KMS-11 (cell line): ENCODE results near the gene OR2B2.

Source experiments
- H2AFZ ChIP-seq: fragments of 200-600 bp; sonication (generic); 2 replicates; pipeline ENCODE4 v1.6.1; 2016; ENCODE audit warnings: antibody characterized with exemption, mixed run types, low read depth
- H3K27ac ChIP-seq: fragments of 200-600 bp; sonication (generic); 2 replicates; pipeline ENCODE4 v1.6.1; 2016; ENCODE audit warnings: mild to moderate bottlenecking, mixed run types
- H3K27me3 ChIP-seq: fragments of 200-600 bp; sonication (generic); 2 replicates; pipeline ENCODE4 v1.6.1; 2017; ENCODE audit warnings: mild to moderate bottlenecking, low read depth, mixed run types, moderate library complexity; ENCODE audit not compliant: insufficient read depth
- H3K36me3 ChIP-seq: fragments of 200-600 bp; sonication (generic); 2 replicates; pipeline ENCODE4 v1.6.1; 2017; ENCODE audit warnings: mild to moderate bottlenecking, mixed run types; ENCODE audit not compliant: insufficient read depth
- H3K4me1 ChIP-seq: fragments of 200-600 bp; sonication (generic); 2 replicates; pipeline ENCODE4 v1.6.1; 2016; ENCODE audit warnings: mild to moderate bottlenecking, low read depth, mixed run types; ENCODE audit not compliant: poor library complexity, severe bottlenecking
- H3K4me2 ChIP-seq: fragments of 200-600 bp; sonication (generic); 2 replicates; pipeline ENCODE4 v1.7.0; 2016; ENCODE audit warnings: mild to moderate bottlenecking, mixed run types
- H3K4me3 ChIP-seq: fragments of 200-600 bp; sonication (generic); IDR thresholded peaks from 2 replicates; pipeline ENCODE4 v1.6.1; 2017; ENCODE audit warnings: low read depth, low read length, mixed read lengths; ENCODE audit not compliant: insufficient read depth
- H3K79me2 ChIP-seq: fragments of 200-600 bp; sonication (generic); 2 replicates; pipeline ENCODE4 v1.6.1; 2016; ENCODE audit warnings: low read depth, mixed run types; ENCODE audit not compliant: insufficient read depth
- H3K9ac ChIP-seq: fragments of 200-600 bp; sonication (generic); 2 replicates; pipeline ENCODE4 v1.6.1; 2016; ENCODE audit warnings: mild to moderate bottlenecking, mixed run types
- H4K20me1 ChIP-seq: fragments of 200-600 bp; sonication (generic); 2 replicates; pipeline ENCODE4 v1.6.1; 2016; ENCODE audit warnings: mild to moderate bottlenecking, mixed run types; ENCODE audit not compliant: insufficient read depth
- CTCF ChIP-seq: fragments of 200-600 bp; sonication (generic); conservative IDR thresholded peaks from 2 replicates; pipeline ENCODE4 v1.6.1; 2017; ENCODE audit warnings: low read depth, mild to moderate bottlenecking, antibody characterized with exemption, low read length, moderate library complexity, mixed read lengths

The OR2B2 gene

GRCh38 chr6:27894839-27895762, 17.1 kb downstream of the OR2B2 start:
- Histone ChIP-seq H3K27ac (peak overlapping the region; percentile 98), H3K9ac (peak overlapping the region; percentile 99), H2AFZ (no peak overlapping the region), H3K79me2 (peaks cover 73% of the 10 kb centered on the region), H3K36me3 (no peaks in the 10 kb centered on the region), H3K4me1 (peaks cover 26% of the 10 kb centered on the region), H3K27me3 (no peaks in the 10 kb centered on the region), H4K20me1 (peaks cover 3% of the 10 kb centered on the region; the same call in 1 of the 2 replicates), H3K4me2 (peak overlapping the region; percentile 69), H3K4me3 (no peak overlapping the region)
- peak; percentile 83 for TF ChIP-seq CTCF

GRCh38 chr6:27893836-27894807, 18.1 kb downstream of the OR2B2 start:
- no peak overlapping the region for H2AFZ ChIP-seq
- peaks cover 28% of the 10 kb centered on the region for H3K4me1 ChIP-seq
- peak overlapping the region; percentile 69 for H3K4me2 ChIP-seq
- peak overlapping the region; percentile 99 for H3K9ac ChIP-seq
- no peak for TF ChIP-seq CTCF
- H3K27me3 ChIP-seq = no peaks in the 10 kb centered on the region
- H4K20me1 ChIP-seq = peaks cover 3% of the 10 kb centered on the region; the same call in 1 of the 2 replicates
- H3K36me3 ChIP-seq = no peaks in the 10 kb centered on the region
- H3K4me3 ChIP-seq = no peak overlapping the region
- peak overlapping the region; percentile 98 for H3K27ac ChIP-seq
- peaks cover 76% of the 10 kb centered on the region for H3K79me2 ChIP-seq

- no peak for TF ChIP-seq CTCF
- Histone ChIP-seq H3K79me2 (peaks cover 74% of the 10 kb centered on the region), H3K9ac (peak overlapping the region; percentile 99), H3K4me1 (peaks cover 36% of the 10 kb centered on the region), H4K20me1 (peaks cover 3% of the 10 kb centered on the region; the same call in 1 of the 2 replicates), H3K4me2 (peak overlapping the region; percentile 98; the same call in 1 of the 2 replicates), H3K36me3 (no peaks in the 10 kb centered on the region), H3K4me3 (no peak overlapping the region), H2AFZ (no peak overlapping the region), H3K27ac (peak overlapping the region; percentile 98), H3K27me3 (no peaks in the 10 kb centered on the region)
Measured at GRCh38 chr6:27893059-27893835, 18.9 kb downstream of the OR2B2 start.

- Histone ChIP-seq H4K20me1 (peaks cover 3% of the 10 kb centered on the region; the same call in 1 of the 2 replicates), H3K4me3 (no peak overlapping the region), H3K27ac (peak overlapping the region; percentile 98), H3K36me3 (no peaks in the 10 kb centered on the region), H3K9ac (peak overlapping the region; percentile 99), H3K4me1 (peaks cover 31% of the 10 kb centered on the region), H2AFZ (no peak overlapping the region), H3K79me2 (peaks cover 69% of the 10 kb centered on the region), H3K4me2 (peak overlapping the region; percentile 98), H3K27me3 (no peaks in the 10 kb centered on the region)
- TF ChIP-seq CTCF = no peak
Measured at GRCh38 chr6:27892649-27893058, 19.5 kb downstream of the OR2B2 start.
